GM12878 (cell line): ENCODE results near the gene ETV6. TPM values are rescaled to one million over a fixed set of nuclear protein-coding genes. Genes with fewer than 3 reads are reported as not detected.

ENCODE experiments used
- BACH1 ChIP-seq: fragments of 450-650 bp; IDR thresholded peaks from 2 replicates; pipeline ENCODE4 v1.6.1; 2017; ENCODE audit warnings: mild to moderate bottlenecking, borderline replicate concordance
- E2F4 ChIP-seq: IDR thresholded peaks from 2 replicates; pipeline ENCODE4 v1.6.1; 2012; ENCODE audit warnings: low read depth, low read length, improper control_type of control experiment
- EZH2 ChIP-seq: IDR thresholded peaks from 2 replicates; pipeline ENCODE4 v1.6.1; 2012; ENCODE audit warnings: low read depth, mild to moderate bottlenecking, control low read depth, inconsistent platforms, low read length, borderline replicate concordance; ENCODE audit not compliant: control insufficient read depth
- IKZF2 ChIP-seq, 2 experiments: fragments of 450-650 bp; IDR thresholded peaks; 2 replicates each; pipeline ENCODE4 v1.6.1; 2017; ENCODE audit warnings: mild to moderate bottlenecking in 2 of 2, moderate library complexity in 2 of 2
- IRF4 ChIP-seq: IDR thresholded peaks from 2 replicates; pipeline ENCODE4 v1.6.1; 2011; ENCODE audit warnings: low read depth, low read length
- MEF2A ChIP-seq: IDR thresholded peaks from 2 replicates; pipeline ENCODE4 v1.6.1; 2011; ENCODE audit warnings: low read depth, mild to moderate bottlenecking, low read length, moderate library complexity; ENCODE audit not compliant: insufficient read depth
- MXI1 ChIP-seq: fragments of 150-350 bp; IDR thresholded peaks from 2 replicates; pipeline ENCODE4 v1.6.1; 2011; ENCODE audit warnings: low read depth, mild to moderate bottlenecking, inconsistent platforms, low read length, improper control_type of control experiment
- NKRF ChIP-seq: fragments of 450-650 bp; conservative IDR thresholded peaks from 2 replicates; pipeline ENCODE4 v1.6.1; 2017; ENCODE audit warnings: mild to moderate bottlenecking, moderate library complexity
- PAX5 ChIP-seq: IDR thresholded peaks from 2 replicates; pipeline ENCODE4 v1.6.1; 2011; ENCODE audit warnings: low read depth, low read length, borderline replicate concordance
- RAD21 ChIP-seq: IDR thresholded peaks from 2 replicates; pipeline ENCODE4 v1.6.1; 2011; ENCODE audit warnings: mild to moderate bottlenecking, low read depth, low read length, moderate library complexity; ENCODE audit not compliant: insufficient read depth
- RB1 ChIP-seq: fragments of 450-650 bp; formaldehyde crosslinking; IDR thresholded peaks from 2 replicates; pipeline ENCODE4 v1.6.1; 2017; ENCODE audit warnings: mild to moderate bottlenecking, borderline replicate concordance
- RUNX3 ChIP-seq: IDR thresholded peaks from 2 replicates; pipeline ENCODE4 v1.6.1; 2012; ENCODE audit warnings: low read length, inconsistent platforms
- ZBTB11 ChIP-seq: fragments of 450-650 bp; formaldehyde crosslinking; IDR thresholded peaks from 2 replicates; pipeline ENCODE4 v1.5.0; 2022; ENCODE audit warnings: mild to moderate bottlenecking, missing genetic modification characterization
- polyA plus RNA-seq, 11 experiments: library from polyadenylated mRNA; depleted of rRNA in 4 of 11; unstranded in 6 of 11; stranded (reverse) in 5 of 11; fragments of >200 nt; fragmentation: Nextera tagmentation in 4 of 11; fragmentation: Illumina TruSeq in 1 of 11; extraction: Ambion mirVana in 4 of 11; extraction: Trizol in 1 of 11; gene quantifications; 1 replicate in 1 of 11; 2 replicates in 10 of 11; pipeline versions ENCODE4 v1.2.1 to v1.2.3, GENCODE V29; 2011 to 2016; ENCODE audit warnings: inconsistent platforms in 2 of 11, missing spikeins in 2 of 11, low read depth in 1 of 11
- total RNA-seq, 4 experiments: library from RNA; depleted of rRNA in 3 of 4; stranded (reverse); fragments of >200 nt in 3 of 4; fragmentation: Illumina TruSeq in 1 of 4; extraction: Trizol in 1 of 4; gene quantifications; 2 replicates each; pipeline versions ENCODE4 v1.2.1 to v1.2.3, GENCODE V29; 2013 to 2021
- TF ChIP-seq, protein P1 (sequence below): fragments of 450-650 bp; IDR thresholded peaks from 2 replicates; pipeline ENCODE4 v1.6.1; 2017; ENCODE audit warnings: borderline replicate concordance

Gene ETV6
- total and polyA plus RNA-seq, 10 of the 15 experiments (the other 5 are each of a cell fraction or from before 2014, with no cell fraction given) = 6.6 to 74.8 (median 24.6) TPM

GRCh38 chr12:11812586-11813437, 163.3 kb downstream of the ETV6 start (continued):
- peak; percentile 31; the same call in 1 of the 2 replicates for TF ChIP-seq NKRF
- TF ChIP-seq BACH1 = no peak
- no peak for TF ChIP-seq EZH2
- TF ChIP-seq RUNX3 = peak; percentile 63
- no peak for TF ChIP-seq PAX5
- no peak for TF ChIP-seq ZBTB11
- peak; percentile 34; the same call in 1 of the 2 replicates for TF ChIP-seq RAD21
- no peak for TF ChIP-seq IRF4
- TF ChIP-seq, protein P1, sequence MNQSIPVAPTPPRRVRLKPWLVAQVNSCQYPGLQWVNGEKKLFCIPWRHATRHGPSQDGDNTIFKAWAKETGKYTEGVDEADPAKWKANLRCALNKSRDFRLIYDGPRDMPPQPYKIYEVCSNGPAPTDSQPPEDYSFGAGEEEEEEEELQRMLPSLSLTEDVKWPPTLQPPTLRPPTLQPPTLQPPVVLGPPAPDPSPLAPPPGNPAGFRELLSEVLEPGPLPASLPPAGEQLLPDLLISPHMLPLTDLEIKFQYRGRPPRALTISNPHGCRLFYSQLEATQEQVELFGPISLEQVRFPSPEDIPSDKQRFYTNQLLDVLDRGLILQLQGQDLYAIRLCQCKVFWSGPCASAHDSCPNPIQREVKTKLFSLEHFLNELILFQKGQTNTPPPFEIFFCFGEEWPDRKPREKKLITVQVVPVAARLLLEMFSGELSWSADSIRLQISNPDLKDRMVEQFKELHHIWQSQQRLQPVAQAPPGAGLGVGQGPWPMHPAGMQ = no peak
- TF ChIP-seq E2F4 = no peak
- 0 out of 2 replicates have a peak, but pooled peaks have one; percentile 6 for TF ChIP-seq MXI1
- 0 out of 2 replicates have a peak, but pooled peaks have one; percentile 13 for TF ChIP-seq RB1
- no peak; the same call in 1 of the 2 replicates for TF ChIP-seq MEF2A
- peak; percentile 53 to 61; a peak in 2 of 4 replicates for TF ChIP-seq IKZF2 (IDR thresholded peaks at IDR 0.05)
